IPS-20b (cell line): Measurements from ENCODE around the gene UXT.
"Not testable (repeated sequence)": the region's sequence is repeated elsewhere in the genome, so short reads cannot be mapped to it uniquely, and the experiment has no call there.

Experiments
- H3K27ac ChIP-seq: one replicate; pipeline ENCODE4 v1.5.1; 2013; ENCODE audit warnings: low read length
- H3K27me3 ChIP-seq: 2 replicates; pipeline ENCODE4 v1.6.1; 2013; ENCODE audit warnings: mild to moderate bottlenecking, low read length, inconsistent platforms; ENCODE audit not compliant: insufficient read depth
- H3K36me3 ChIP-seq: 2 replicates; pipeline ENCODE4 v1.6.1; 2013; ENCODE audit warnings: low read depth, mild to moderate bottlenecking, inconsistent platforms, low read length, moderate library complexity; ENCODE audit not compliant: insufficient read depth
- H3K4me1 ChIP-seq: 2 replicates; pipeline ENCODE4 v1.6.1; 2013; ENCODE audit warnings: mild to moderate bottlenecking, control low read depth, inconsistent platforms, low read length, moderate library complexity; ENCODE audit not compliant: insufficient read depth
- H3K4me3 ChIP-seq: 2 replicates; pipeline ENCODE4 v1.5.1; 2013; ENCODE audit warnings: mild to moderate bottlenecking, low read length, inconsistent platforms
- H3K9ac ChIP-seq: 2 replicates; pipeline ENCODE4 v1.6.1; 2013; ENCODE audit warnings: low read depth, mild to moderate bottlenecking, inconsistent platforms, low read length, moderate library complexity
- H3K9me3 ChIP-seq: 2 replicates; pipeline ENCODE4 v1.6.1; 2013; ENCODE audit warnings: mild to moderate bottlenecking, low read depth, low read length, inconsistent platforms; ENCODE audit not compliant: insufficient read depth

UXT gene

GRCh38 chrX:47611489-47611888, 47.5 kb downstream of the UXT start:
- Histone ChIP-seq H3K27ac (no peak overlapping the region), H3K27me3 (no peaks in the 10 kb centered on the region), H3K4me3 (no peak overlapping the region), H3K36me3 (no peaks in the 10 kb centered on the region), H3K4me1 (peaks cover 3% of the 10 kb centered on the region; the same call in 1 of the 2 replicates), H3K9ac (no peak overlapping the region), H3K9me3 (no peaks in the 10 kb centered on the region)

- no peaks in the 10 kb centered on the region for H3K9me3 ChIP-seq
- H3K27ac ChIP-seq, result no peak overlapping the region
- H3K4me1 ChIP-seq, result peaks cover 3% of the 10 kb centered on the region; the same call in 1 of the 2 replicates
- no peaks in the 10 kb centered on the region for H3K36me3 ChIP-seq
- H3K4me3 ChIP-seq, result no peak overlapping the region
- no peak overlapping the region for H3K9ac ChIP-seq
- H3K27me3 ChIP-seq, result no peaks in the 10 kb centered on the region
Measured at GRCh38 chrX:47610511-47610910, 48.5 kb downstream of the UXT start.

DNA sequence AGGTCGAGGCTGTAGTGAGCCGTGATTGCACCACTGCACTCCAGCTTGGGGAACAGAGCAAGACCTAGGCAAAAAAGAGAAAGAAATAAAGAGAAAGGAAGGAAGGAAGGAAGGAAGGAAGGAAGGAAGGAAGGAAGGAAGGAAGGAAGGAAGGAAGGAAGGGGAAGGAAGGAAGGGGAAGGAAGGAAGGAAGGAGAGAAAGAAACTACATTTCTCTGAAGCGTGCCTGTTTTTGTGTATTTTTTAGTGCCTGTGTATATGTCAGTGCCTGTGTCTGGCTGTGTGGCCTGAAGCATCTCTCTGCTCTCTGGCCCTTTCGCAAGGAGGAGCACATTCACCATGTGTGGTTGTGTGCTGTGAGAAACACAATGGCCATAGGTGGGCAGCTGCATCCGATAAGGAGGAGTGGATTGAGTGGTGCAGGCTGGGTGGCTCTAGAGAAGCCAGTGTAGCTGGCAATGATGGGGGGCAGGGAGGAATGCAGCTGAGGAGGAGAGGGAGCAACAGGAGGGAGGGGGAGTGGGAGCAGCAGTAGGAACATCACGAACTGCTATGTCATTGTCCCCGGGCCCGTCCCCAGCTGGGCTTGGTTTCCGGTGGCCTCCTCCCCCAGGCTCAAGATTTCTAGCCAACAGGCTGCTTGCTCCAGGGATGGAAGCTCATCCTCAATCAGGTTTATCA, 50.7 kb downstream of the UXT start:
- Histone ChIP-seq H3K27ac (peak overlapping the region; percentile 77), H3K27me3 (no peaks in the 10 kb centered on the region), H3K4me1 (peaks cover 3% of the 10 kb centered on the region; the same call in 1 of the 2 replicates), H3K9ac (peak overlapping the region; percentile 64; the same call in 1 of the 2 replicates), H3K4me3 (no peak overlapping the region), H3K36me3 (no peaks in the 10 kb centered on the region), H3K9me3 (no peaks in the 10 kb centered on the region)

DNA sequence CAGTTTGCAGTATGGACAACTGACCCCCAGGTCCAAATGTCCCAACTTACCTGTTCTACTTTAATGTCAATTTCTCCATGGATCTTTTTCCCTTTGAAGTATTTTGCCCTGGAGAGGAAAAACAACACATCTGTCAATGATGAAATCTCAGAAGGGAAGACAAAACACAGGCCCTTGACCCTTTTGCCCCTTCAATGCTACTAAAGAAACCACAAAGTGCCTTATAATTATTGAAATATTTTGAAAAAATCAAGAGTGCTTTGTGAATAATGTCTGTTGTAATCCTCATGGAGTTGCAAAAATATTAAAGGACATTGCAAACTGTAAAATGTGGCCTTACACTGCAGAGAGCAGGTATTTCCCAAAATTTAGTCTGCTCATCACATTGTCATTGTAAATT, 51.9 kb downstream of the UXT start:
- H3K4me1 ChIP-seq, result peaks cover 3% of the 10 kb centered on the region; the same call in 1 of the 2 replicates
- no peak overlapping the region for H3K4me3 ChIP-seq
- no peaks in the 10 kb centered on the region for H3K36me3 ChIP-seq
- no peaks in the 10 kb centered on the region for H3K9me3 ChIP-seq
- H3K27ac ChIP-seq, result no peak overlapping the region
- no peak overlapping the region for H3K9ac ChIP-seq
- no peaks in the 10 kb centered on the region for H3K27me3 ChIP-seq

- Histone ChIP-seq H3K36me3 (no peaks in the 10 kb centered on the region), H3K9me3 (no peaks in the 10 kb centered on the region), H3K27ac (no peak overlapping the region), H3K9ac (no peak overlapping the region), H3K4me1 (peaks cover 3% of the 10 kb centered on the region; the same call in 1 of the 2 replicates), H3K27me3 (no peaks in the 10 kb centered on the region), H3K4me3 (no peak overlapping the region)
Measured at GRCh38 chrX:47605024-47605423, 54.0 kb downstream of the UXT start.

GRCh38 chrX:47603125-47603524, 55.9 kb downstream of the UXT start:
- not testable (repeated sequence) for H3K36me3 ChIP-seq

More at GRCh38 chrX:47603125-47603524, 55.9 kb downstream of the UXT start:
- H3K9ac ChIP-seq, H3K27me3 ChIP-seq, H3K9me3 ChIP-seq, H3K27ac ChIP-seq, H3K4me1 ChIP-seq, H3K4me3 ChIP-seq: not testable (repeated sequence)
